CD4-positive, alpha-beta T cell treated with Interleukin-6 at 100 ng/mL for 8 hours (primary cell): ENCODE measurements around the gene ABR.
"Not testable (repeated sequence)": the region's sequence is repeated elsewhere in the genome, so short reads cannot be mapped to it uniquely, and the experiment has no call there.

Experiments used
- DNase-seq: peaks from one replicate; pipeline ENCODE4 v3.0.0-alpha.2; 2020; ENCODE audit warnings: mixed read lengths, low spot score

The ABR gene

DNA sequence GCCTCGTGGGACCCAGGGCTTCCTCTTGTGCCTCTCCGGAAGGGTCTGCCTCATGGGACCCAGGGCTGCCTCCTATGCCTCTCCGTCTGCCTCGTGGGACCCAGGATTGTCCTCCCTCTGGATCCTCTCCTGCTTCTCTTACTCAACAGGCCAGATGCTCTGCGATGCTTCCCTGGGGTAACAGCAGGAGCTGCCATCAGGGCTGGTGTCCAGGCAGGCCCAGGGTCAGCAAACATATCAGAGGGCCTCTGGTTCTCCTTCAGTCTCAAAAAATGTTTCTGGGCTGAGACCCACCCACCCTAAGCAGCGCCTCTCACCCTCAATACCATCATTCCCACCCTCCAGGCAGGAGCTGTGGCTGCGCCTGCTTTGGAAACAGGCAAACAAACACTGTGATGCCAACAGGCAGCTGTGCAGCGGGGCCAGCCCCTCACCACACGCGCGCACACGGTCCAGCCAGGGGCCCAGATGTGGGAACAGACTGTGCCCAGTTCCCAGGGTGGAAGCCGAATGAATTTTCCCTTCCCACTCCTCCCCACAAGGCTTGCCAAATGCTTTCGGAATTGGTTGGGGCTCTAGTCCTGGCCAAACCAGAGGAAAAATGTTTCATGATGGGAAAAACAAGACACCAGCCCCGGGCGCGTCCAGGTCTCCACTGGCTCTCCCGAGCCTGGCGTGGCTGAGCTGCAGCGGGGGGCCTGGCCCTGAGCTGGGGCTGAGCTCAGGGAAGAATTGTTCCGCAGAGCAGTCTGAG is 171.6 kb downstream of the ABR start:
- DNase-seq: no peak

DNA sequence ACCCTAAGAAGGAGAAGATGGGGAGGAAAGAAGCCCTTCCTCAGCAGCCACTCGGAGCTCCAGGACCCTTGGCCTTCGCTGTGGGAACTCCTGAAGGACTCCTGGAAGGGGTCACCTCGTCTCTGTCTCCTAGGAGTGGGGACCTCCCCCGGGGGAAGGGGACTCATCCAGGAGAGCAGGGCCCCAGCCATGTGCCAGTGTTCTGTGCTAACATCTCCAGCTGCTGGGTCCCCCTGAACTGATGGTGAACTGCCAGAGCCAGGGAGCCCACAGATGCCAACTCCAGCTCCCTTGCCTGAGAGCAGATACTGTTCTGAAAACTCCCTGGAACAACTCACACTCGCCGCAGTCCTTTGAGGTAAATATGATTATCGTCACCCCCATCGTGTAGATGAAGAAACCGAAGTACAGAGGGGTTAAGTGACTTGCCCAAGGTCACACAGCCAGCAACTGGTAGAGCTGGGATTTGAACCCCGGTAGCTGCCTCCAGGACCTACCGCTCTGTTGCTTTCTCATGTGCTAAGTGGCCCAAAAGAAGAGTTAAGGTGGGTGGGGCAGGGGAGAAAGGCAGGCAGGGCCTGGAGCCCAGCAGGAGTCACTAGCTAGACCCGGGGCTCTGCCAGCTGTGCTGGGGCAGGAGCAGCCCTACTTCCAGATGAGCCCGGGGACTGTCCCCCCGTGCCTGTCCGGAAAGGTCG is 172.3 kb downstream of the ABR start:
- DNase-seq: no peak

DNA sequence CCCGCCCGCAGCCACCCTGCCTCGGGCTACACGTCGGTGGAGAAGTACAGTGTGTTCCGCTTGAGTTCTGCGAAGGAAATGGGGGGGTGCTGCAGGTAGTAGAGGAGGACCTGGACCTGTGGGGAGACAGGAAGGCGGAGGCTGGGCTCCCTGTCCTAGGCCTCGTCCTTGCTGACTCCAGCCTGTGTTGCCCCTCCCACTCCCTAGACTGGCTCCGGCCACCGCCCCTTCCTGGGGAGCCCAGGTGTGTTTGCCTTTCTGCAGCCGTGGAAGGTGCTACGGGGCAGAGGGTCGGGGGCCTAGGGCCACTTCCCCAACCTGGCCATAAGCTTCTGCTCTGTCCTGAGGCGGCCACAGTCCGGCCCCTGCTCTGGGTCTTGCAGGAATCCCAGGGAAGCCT is 173.7 kb downstream of the ABR start:
- no peak for DNase-seq

DNA sequence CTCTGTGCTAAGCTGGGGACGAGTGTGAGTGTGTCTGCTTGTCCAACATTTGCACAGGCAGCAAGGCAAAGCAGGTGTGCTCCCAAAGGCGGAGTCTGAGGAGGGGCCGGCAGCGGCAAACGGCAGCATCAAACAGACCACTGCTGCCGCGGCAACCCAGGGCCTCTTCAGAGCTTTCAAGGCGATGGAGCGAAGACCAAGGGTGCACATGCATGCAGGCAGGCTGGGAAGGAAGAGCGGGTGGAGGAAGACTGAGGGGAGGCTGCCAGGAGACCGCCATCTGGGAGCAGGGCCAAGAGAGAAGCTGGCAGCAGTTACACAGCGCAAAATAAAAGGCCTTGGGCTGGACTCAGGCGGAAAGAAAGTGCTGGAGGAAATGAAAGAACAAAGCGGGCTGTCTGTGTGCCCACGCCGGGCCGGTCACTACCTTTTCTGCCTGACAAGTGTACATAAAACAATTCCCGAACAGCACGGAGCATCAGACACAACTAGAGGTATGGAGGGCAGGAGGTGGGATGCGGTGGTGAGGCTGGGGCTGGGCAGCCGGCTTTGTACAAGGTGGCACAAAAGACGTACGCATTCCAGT is 174.3 kb downstream of the ABR start:
- DNase-seq: no peak

DNA sequence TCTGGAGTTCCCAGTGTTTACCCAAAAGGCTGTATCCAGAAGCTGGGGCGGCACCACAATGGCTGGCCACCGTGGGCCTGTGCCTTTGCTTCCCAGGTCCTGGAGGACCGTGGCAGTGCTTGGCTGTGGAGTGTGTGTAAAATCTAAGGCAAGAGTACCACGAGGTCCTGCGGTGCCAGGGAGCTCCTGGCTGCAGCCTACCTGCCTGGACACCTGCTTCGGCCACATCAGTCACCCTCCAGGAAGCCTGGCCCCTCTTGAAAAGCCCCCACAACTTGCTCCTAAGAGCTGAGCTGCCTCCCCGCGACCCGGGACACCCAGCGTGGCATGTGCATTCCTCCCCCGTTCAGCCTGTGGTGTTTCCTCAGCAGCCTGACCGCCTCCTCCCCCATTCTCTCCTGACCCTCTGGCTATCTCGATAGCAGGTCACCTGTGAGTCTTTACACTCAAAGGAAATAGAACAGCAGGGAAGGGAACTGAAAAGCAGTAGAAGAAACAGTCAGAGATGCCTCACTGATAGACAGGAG is 174.9 kb downstream of the ABR start:
- no peak for DNase-seq

DNA sequence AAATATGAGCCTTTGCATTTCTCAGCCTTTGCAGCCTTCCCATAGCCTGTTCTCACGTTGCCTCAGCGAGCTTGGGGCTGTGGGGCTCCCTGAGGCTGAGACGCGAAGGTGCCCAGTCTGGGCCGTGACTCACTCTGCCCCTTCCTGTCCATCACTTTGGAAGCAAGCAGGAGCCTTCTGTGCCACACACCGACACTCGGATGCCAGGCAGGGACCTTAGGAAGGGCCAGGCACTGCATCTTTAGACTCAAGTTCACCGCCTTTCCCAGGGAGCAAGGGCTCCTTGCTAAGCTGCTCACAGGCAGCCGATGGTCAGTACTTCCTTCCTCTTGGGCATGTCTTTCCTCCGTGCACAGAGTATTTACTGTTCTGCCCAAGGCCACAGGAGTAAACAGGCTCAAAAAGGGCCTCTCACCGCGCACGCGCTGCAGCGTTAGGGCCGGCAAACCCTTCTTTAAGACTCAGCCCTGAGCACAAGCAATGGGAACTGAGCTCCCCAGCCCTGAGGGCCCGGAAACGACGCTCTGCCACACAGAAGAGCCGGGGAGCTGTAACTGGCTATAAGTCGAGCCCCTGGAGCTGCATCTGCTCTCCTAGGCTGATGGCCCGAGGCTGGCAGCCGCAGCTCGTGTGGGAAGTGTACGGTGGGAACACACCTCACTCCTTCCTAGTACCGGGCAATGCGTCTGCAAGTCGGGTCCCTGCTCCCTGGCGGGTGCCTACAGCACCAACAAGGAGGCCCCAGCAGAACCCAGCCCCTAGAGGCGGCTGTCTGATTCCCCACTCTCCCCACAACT is 175.6 kb downstream of the ABR start:
- DNase-seq: no peak

DNA sequence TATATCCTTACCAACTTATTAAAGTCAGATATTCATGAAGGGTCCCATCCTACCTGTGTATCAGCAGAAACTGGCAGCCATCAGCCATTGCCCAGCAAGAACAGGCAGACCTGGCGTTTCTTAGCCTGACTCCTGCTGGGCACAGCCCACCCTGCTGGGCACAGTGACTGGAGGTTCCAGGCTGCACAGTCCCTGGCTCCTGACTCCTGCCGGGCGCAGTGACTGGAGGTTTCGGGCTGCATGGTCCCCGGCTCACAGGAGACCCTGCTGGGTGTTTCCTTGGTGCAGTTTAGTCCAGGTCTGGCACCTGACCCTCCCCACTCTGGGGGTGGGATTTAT is 176.2 kb downstream of the ABR start:
- no peak for DNase-seq

DNA sequence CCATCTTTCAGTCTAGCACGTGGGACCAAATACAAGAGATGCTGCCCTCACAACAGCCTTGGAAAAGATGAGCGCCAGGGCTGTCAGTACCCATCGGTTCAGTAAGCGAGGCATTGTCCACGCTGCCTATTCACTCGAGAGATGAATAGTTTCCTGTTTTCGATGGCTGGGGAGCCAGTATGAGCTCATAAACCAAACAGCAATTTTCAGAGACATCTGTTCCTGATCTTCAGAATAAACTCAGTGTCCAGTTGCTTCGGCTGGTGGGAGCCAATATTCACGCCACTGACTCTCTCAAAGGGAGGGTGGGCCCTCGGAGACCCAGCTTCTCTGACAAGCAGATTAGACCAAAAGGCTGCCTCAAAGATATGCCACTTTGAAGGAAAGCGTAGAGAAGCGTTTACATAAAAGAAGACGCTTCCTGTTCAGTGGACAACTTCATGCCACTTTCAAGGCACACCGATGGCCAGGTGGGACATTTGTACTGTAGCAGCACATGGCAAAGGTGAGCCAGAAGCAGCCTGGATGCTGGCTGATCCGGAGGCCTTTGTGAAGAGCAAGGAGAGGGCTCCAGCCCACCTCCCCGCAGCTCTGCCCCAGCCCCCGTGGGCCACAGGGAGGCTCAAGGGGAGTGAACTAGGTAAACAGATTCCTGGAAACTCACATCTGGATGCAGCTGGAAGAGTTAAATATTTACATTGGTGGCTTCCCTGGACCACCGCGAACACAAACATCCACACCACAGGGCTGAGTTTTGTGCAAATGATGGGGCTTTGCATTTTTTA is 176.8 kb downstream of the ABR start:
- DNase-seq: no peak

DNA sequence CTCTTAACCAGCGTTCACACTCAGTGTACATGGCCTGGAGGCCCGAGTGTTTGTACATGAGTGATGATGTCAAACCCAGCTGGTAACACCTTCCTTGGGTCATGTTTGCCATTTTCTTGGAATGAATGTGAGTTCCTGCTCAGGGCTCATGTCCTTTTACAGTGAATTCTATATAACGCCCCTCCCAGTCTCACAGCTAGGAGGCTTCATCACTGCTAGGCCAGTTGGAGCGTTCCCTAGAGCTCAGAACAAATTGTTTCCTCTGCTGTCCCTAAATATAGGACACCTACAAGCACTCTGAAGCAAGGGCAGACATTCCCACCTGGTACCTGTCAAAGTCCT is 177.4 kb downstream of the ABR start:
- DNase-seq: no peak

DNA sequence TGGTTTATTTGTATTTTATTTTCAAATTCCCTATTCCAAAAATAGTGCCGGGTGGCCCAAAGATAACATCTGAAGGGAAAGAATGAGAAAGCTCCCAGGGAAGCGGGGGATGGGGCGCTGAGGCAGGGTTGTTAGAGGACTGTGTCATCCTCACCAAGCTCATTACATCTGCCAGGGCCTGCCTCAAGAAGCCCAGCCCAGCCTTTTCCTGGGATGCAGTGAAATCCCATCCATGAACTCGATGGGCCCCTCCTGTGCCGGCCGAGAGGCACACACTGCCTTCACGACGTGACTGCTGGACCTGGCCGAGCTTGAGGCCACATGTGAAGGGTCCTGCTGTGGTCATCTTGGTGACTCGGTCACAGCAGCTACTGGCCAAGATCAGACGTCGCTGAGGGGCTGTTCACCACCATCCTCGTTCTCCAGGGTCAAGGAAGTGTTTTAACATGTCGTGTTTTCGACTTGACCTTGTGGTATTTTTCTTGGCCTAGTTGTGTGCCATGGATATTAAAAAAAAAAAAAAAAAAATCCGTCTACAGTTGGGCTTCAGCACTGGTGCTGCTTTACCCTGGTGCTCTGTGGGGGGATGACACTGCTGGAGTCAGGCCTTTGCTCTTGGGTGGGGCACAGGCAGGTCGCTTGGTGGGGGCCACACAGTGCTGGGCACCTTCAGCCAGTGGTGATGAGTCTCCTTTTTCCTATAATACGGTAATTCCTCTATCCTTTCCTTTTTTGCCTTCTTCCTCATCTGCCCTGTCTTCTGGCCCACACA is 178.0 kb downstream of the ABR start:
- DNase-seq: no peak

DNA sequence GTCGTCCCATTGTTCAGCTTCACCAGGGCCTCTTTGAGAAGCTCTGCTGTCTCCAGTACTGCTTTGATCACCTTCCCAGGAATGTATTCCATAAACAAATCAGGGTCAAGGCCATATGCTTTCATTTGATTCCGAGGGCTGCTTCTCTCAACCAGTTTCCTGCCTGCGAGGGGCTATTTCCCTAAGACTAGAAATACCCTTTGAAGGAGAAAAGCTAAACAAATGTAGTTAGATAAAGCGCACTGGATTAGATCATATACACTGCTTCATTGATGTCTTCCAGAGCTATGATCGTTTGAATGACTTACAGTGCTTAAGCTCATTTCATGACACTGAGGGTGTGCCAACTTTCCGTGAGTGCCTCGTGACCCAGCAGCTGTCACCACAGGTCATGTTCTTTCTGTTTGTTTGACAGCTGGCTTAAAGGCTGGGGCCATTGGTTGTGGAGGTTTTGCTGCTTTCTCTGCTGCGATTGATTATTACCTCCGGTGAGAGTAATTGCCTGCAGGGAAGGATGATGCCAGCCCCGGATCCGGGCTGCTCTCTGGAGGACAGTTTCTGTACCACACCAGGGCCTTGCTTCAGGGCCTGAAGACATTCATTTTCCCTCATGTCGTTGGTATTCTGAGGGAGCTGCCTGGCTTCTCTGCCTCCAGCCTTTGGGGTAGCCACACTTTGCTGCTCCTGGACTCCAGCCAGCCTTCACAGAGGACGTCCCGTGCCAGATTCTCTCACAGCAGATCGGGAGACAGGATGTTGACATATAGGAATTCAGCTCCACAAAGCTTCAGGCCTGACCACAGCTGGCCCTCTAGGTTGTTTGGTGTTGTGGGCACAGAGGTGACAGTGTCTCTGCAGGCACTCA is 179.0 kb downstream of the ABR start:
- no peak for DNase-seq

DNA sequence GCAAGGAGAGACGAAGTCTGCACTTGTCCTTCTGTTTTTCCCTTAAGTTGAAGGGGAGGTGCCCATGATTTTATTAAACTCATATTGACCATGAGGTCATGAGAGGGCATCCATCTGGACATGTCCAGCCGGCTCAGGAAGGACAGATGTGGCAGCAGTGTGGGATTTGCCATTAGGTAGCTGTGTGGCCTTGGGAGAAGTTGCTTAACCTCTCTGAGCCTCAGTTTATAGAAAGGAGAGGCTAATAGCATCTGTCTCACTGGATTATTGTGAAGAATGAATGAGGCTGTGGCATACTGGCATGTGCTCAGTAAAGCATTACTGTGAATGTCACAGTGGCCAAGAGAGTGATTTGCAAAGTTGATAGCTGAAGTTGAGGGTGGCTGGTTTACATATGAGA is 181.7 kb downstream of the ABR start:
- no peak for DNase-seq

DNA sequence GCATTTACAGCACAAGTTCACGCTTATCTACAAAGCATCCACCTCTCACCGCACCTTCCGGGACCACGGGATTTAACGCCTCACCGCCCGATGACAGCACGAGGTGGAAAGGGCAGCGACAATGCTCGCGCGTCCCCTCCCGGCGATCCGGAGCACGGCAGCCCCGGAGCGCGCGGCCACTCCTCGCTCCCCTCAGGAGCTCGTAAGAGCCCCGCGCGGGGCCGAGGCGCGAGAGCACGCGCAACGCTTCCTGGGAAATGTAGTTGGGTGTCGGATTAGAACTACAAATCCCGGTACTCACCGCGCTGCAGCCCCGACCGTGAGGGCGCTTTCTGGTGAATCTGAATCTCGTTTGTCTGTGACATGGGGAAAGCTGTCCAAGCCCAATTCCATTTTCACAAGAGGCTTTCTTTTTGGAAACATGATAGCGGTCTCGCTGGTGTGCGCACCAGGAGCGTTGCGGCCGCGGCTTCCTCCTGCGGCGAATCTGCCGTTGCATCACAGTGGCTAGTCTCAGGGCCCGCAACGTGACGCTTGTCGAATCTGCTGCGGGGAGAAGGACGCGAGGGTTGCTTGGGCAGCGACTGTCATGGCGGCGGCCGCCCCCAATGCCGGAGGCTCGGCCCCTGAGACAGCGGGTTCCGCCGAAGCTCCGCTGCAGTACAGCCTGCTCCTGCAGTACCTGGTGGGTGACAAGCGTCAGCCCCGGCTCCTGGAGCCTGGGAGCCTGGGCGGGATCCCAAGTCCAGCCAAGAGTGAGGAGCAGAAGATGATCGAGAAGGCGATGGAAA is 183.0 kb downstream of the ABR start, which contains the start of gene TIMM22:
Gene TIMM22 (plus strand): TSS at position 576 of the 791 bp plus-strand sequence. CDS start 14 bp downstream, at position 590.
- DNase-seq: peak; percentile 92

DNA sequence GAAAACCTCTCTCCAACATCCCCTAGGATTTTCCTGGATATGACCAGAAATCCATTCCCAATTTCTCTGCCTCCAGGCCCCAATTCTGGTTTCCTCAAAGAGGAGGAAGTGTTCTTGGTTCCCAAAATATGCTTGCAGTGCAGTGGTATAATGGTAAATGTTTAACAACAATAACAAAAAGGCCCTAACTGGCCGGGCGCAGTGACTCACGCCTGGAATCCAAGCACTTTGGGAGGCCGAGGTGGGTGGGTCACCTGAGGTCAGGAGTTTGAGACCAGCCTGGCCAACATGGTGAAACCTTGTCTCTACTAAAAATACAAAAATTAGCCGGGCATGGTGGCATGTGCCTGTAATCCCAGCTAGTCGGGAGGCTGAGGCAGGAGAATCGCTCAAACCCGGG is 184.5 kb downstream of the ABR start:
- DNase-seq: not testable (repeated sequence)

DNA sequence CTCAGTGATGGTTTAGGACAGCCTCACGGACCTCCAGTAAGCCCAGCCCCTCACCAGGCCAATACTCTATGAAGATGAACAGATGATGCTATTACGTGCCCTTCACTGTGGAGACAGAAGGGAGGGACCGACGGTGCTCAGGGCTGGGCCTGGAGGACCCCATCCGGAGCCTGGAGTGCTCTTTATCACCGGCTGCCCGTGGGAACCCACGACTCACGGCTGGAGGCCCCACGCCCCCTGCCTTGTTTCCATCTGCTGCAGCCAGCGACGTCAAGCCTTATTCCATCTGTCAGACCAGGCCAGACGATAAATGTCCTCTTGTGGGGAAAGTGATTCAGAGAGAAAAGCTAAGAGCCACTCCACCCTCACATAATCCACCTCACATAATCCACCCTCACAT is 186.8 kb downstream of the ABR start:
- no peak for DNase-seq

DNA sequence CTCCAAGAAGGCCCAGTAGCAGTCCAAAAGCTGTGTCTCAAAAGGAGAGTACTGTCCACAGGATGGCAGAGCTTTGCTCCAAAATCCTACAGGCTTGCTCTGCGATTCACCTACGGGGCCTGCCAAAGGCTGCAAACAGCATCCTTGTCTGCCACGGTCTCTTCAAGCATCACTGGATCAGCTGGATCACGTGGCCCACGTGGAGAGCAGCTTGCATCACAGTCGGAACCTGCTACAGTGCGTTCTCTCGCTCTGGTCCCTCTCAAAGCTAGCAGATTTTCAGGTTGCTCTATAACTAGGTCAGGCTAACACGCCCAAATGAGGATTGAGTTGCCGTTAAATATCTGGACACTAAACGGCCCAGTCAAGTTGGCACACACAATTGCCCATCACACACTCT is 191.2 kb downstream of the ABR start:
- no peak for DNase-seq

DNA sequence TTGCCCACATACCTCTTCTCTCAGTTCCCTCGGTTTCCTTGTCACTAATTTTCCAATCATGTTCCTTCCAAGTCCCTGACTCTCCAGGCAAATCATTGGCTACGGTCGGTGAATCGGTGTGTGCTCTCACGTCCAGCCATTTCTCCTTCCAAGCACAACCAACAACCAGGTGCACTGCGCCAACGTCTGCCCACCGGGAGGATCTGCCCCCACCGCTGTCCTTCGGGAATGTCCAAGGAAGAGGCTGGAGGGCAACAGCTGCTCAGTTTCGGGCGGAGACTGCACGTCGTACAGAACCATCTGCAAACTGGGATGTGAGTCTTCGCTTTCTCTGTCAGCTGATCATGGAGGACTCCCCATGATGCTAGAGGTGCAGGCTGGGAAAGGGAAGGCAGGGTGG is 191.8 kb downstream of the ABR start:
- DNase-seq: no peak

DNA sequence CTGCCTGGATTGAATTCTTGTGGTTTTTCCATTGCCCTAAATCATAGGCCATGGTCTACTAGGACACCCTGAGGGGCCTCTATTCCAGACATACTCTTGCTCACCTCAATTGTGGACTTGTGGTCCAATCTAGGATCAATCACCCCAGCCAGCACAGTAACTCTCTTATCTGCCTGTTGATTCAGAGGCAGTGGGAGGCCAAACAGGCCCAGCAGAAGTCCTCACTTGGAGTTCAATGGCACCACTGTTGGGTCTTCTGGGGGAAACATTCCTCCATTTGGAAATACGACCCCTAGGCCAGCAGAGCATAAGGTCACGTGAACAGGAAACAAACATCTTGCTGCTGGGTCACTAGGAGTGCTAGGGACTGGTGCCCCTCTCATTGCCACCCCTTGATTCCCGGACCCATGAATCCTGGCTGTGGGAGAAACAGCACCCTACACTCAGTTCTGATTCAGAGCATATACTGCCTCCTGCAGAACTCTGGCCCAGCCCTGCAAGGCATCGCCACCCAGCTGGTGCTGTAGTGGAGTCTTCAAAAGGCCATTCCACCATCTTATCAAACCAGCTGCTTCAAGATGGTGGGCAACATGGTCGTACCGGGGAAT is 193.4 kb downstream of the ABR start:
- no peak for DNase-seq

DNA sequence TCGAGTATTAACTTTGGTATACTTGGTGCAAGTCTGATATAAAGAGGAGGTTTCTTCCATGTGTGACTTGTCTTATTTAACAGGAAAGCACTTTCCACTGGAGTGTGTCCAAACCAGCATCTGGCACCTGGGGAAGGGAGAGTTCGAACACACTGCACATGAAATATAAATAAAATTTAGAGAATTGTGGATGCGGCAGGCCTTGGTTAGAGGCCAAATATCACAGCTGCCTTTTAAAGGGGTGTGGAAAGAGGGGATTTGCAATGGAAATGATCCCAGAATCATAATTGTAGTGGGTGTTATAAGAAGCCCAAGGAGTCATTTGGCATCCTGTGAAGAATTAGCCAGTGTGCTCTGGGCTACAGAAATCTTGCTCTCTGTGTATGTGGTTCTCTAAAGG is 195.9 kb downstream of the ABR start:
- DNase-seq: no peak
